Fibroblast of lung (primary cell): ENCODE results near the gene PPP3R1.

Source experiments
- CTCF ChIP-seq, 2 donors: IDR thresholded peaks in 1 of 2; conservative IDR thresholded peaks in 1 of 2; 1 replicate in 1 of 2; 2 replicates in 1 of 2; pipeline ENCODE4 v1.5.1; 2011 to 2012; ENCODE audit warnings: low read length in 2 of 2, control low read depth in 1 of 2, inconsistent platforms in 1 of 2, low read depth in 1 of 2, mild to moderate bottlenecking in 1 of 2
- EZH2 ChIP-seq: IDR thresholded peaks from 2 replicates; pipeline ENCODE4 v1.5.1; 2012; ENCODE audit warnings: low read length, control low read depth, mild to moderate bottlenecking; ENCODE audit errors: missing control alignments

- TF ChIP-seq EZH2: no peak
- no peak for TF ChIP-seq CTCF (conservative IDR thresholded peaks at IDR 0.05 in 1 of 2, IDR thresholded peaks at IDR 0.05 in 1 of 2; ENCODE audit: low read depth in 1 of 2, low read length in 2 of 2)
Observed at GRCh38 chr2:68272246-68272994, 20.1 kb upstream of the PPP3R1 start.
